Uterus (tissue), 2 donors: ENCODE measurements around the gene NUTM2E.
"Not testable (repeated sequence)": the region's sequence is repeated elsewhere in the genome, so short reads cannot be mapped to it uniquely, and the experiment has no call there.

ENCODE experiments used
- CTCF ChIP-seq, 4 experiments: fragments of 200-600 bp in 2 of 4; fragments of 450-650 bp in 2 of 4; sonication (generic) in 2 of 4; IDR thresholded peaks; one replicate each; pipeline ENCODE4 v1.5.1; 2016 to 2019; ENCODE audit warnings: antibody characterized with exemption in 4 of 4, mild to moderate bottlenecking in 2 of 4, moderate library complexity in 1 of 4
- POLR2A ChIP-seq, 2 donors: fragments of 450-650 bp; IDR thresholded peaks; one replicate each; pipeline ENCODE4 v1.6.1; 2016; ENCODE audit warnings: antibody characterized with exemption in 2 of 2, mild to moderate bottlenecking in 1 of 2, moderate library complexity in 1 of 2

- not testable (repeated sequence) for TF ChIP-seq CTCF, POLR2A (IDR thresholded peaks at IDR 0.05)
Observed at GRCh38 chr10:79789351-79789750, 37.2 kb upstream of the NUTM2E start.
